CD4-positive, alpha-beta T cell treated with Interleukin-15 for 1 hour (primary cell): Measurements from ENCODE around the gene TBXAS1.
A peak's percentile ranks its signal among the peaks of the same experiment; 100 is the strongest.
"Not testable (repeated sequence)": the region's sequence is repeated elsewhere in the genome, so short reads cannot be mapped to it uniquely, and the experiment has no call there.

Source experiments
- DNase-seq: peaks from one replicate; pipeline ENCODE4 v3.0.0-alpha.2; 2020

The TBXAS1 gene

GRCh38 chr7:139895141-139895829 lies 66.2 kb downstream of the TBXAS1 start:
- DNase-seq: no peak

- DNase-seq: no peak
Measured at GRCh38 chr7:139896288-139896687, 67.2 kb downstream of the TBXAS1 start.

- no peak for DNase-seq
Measured at GRCh38 chr7:139896831-139897230, 67.8 kb downstream of the TBXAS1 start.

GRCh38 chr7:139897422-139898090 lies 68.5 kb downstream of the TBXAS1 start:
- DNase-seq: no peak

GRCh38 chr7:139898483-139898882 lies 69.4 kb downstream of the TBXAS1 start:
- no peak for DNase-seq

GRCh38 chr7:139899328-139899955 lies 70.4 kb downstream of the TBXAS1 start:
- DNase-seq: no peak

- no peak for DNase-seq
Measured at GRCh38 chr7:139900326-139900725, 71.3 kb downstream of the TBXAS1 start.

GRCh38 chr7:139901056-139901795 lies 72.2 kb downstream of the TBXAS1 start:
- DNase-seq: peak; percentile 34

GRCh38 chr7:139901901-139902300 lies 72.8 kb downstream of the TBXAS1 start:
- no peak for DNase-seq

GRCh38 chr7:139902436-139903102 lies 73.5 kb downstream of the TBXAS1 start:
- no peak for DNase-seq

- not testable (repeated sequence) for DNase-seq
Measured at GRCh38 chr7:139903103-139903477, 74.0 kb downstream of the TBXAS1 start.

- DNase-seq: no peak
Measured at GRCh38 chr7:139906879-139907278, 77.8 kb downstream of the TBXAS1 start.

- no peak for DNase-seq
Measured at GRCh38 chr7:139908792-139909191, 79.7 kb downstream of the TBXAS1 start.

GRCh38 chr7:139909379-139910050 lies 80.5 kb downstream of the TBXAS1 start:
- DNase-seq: no peak

- DNase-seq: no peak
Measured at GRCh38 chr7:139913021-139913844, 84.2 kb downstream of the TBXAS1 start.

GRCh38 chr7:139913845-139914135 lies 84.7 kb downstream of the TBXAS1 start:
- no peak for DNase-seq

GRCh38 chr7:139914306-139915267 lies 85.5 kb downstream of the TBXAS1 start:
- DNase-seq: no peak

GRCh38 chr7:139915268-139915863 lies 86.3 kb downstream of the TBXAS1 start:
- DNase-seq: no peak

- peak; percentile 57 for DNase-seq
Measured at GRCh38 chr7:139915864-139916716, 87.0 kb downstream of the TBXAS1 start.
